OCI-LY3 (cell line): Measurements from ENCODE around the gene TAMALIN.

ENCODE experiments used
- EZH2phosphoT487 ChIP-seq: fragments of 200-600 bp; shearing (Covaris generic); IDR thresholded peaks from 2 replicates; pipeline ENCODE4 v1.6.1; 2018; ENCODE audit warnings: antibody characterized with exemption, mixed run types, low read depth
- TF ChIP-seq, protein P1 (sequence below): fragments of 200-600, 300-600 bp; sonication (generic); IDR thresholded peaks from 2 replicates; pipeline ENCODE4 v1.5.1; 2014; ENCODE audit warnings: antibody characterized with exemption, low read length, low read depth

DNA sequence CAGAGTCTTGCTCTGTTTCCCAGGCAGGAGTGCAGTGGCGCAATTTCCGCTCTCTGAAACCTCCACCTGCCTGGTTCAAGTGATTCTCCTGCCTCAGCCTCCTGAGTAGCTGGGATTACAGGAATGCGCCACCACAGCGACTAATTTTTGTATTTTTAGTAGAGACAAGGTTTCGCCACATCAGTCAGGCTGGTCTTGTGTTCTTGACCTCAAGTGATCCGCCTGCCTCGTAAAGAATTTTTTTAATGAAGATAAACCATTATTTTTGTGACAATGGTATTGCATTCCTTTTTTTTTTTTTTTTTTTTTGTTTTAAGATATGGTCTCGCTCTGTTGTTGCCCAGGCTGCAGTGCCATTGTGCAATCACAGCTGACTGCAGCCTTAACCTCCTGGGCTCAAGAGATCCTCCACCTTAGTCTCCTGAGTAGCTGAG lies 29.4 kb upstream of the TAMALIN start:
- TF ChIP-seq, protein P1, sequence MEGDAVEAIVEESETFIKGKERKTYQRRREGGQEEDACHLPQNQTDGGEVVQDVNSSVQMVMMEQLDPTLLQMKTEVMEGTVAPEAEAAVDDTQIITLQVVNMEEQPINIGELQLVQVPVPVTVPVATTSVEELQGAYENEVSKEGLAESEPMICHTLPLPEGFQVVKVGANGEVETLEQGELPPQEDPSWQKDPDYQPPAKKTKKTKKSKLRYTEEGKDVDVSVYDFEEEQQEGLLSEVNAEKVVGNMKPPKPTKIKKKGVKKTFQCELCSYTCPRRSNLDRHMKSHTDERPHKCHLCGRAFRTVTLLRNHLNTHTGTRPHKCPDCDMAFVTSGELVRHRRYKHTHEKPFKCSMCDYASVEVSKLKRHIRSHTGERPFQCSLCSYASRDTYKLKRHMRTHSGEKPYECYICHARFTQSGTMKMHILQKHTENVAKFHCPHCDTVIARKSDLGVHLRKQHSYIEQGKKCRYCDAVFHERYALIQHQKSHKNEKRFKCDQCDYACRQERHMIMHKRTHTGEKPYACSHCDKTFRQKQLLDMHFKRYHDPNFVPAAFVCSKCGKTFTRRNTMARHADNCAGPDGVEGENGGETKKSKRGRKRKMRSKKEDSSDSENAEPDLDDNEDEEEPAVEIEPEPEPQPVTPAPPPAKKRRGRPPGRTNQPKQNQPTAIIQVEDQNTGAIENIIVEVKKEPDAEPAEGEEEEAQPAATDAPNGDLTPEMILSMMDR, result no peak
- TF ChIP-seq EZH2phosphoT487, result no peak
